Putamen (tissue), 1 donor: Measurements from ENCODE around the gene PPM1A.

Experiments used
- DNase-seq: peaks from one replicate; pipeline ENCODE4 v3.0.0-alpha.2; 2016; ENCODE audit warnings: low spot score

The PPM1A gene

DNA sequence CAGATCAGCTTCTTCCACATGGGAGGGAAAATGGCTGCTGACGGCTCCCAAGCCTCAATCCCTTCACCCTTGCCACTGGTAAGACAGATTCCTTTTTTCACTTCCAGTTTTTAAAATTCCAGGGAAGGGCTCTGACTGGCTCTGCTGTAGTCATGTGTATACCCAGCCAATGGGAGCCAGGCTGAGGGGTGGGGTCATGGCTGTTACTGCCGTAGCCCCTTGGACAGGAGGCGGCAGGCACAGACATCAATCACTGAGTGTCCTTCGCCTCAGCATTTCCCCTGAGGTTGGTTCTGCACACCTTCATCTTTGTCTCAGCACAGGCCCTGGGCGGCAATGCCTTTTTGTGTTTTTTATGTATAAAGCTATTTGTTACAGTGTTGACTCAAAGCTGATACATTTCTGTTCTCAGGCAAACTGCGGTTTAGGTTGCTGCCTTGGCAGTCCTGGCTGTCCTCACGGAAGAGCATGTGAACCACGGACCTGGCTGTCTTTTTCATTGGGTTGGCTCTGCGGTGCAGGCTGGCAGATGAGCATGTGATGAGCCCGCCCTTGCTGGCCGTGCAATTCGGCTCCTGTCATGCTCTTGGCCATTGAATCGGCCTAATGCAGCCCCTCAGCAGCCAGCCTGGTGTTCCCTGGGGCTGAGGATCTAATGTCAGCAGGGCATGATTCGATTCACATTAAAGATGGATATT lies 74.3 kb downstream of the PPM1A start:
- no peak for DNase-seq

DNA sequence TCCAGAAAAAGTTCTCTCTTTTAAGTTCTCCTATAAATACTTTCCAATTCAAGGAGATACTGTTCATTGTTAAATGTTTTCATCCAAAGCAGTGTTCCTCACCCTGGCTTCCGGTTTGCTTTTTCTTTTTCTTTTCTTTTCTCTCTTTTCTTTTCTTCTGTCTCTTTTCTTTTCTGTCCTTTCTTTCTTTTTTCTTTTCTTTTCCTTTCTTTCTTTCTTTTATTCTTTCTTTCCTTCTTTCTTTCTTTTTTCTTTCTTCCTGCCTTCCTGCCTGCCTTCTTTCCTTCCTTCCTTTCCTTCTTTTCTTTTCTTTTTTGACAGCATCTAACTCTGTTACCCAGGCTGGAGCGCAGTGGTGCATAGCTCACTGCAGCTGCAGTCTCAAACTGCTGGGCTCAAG lies 75.8 kb downstream of the PPM1A start:
- DNase-seq = no peak

DNA sequence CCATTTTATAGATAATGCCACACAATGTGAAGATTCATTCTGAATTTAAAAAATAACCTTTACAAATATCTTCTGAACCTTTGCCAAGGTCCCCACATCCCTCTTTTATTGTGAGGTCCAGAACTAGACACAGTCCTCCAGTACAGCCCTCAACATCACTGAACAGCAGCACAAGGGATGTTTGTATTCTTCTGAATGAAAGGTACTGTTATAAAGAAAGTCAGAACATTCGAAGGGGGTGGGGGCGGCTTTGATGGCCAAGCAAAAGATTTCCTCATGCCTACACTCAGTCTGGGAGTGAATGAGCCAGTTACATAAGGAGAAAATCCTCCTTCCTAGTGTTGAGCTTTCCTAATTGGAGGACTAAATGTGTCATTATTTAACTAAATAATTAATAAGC lies 77.3 kb downstream of the PPM1A start:
- DNase-seq = no peak

DNA sequence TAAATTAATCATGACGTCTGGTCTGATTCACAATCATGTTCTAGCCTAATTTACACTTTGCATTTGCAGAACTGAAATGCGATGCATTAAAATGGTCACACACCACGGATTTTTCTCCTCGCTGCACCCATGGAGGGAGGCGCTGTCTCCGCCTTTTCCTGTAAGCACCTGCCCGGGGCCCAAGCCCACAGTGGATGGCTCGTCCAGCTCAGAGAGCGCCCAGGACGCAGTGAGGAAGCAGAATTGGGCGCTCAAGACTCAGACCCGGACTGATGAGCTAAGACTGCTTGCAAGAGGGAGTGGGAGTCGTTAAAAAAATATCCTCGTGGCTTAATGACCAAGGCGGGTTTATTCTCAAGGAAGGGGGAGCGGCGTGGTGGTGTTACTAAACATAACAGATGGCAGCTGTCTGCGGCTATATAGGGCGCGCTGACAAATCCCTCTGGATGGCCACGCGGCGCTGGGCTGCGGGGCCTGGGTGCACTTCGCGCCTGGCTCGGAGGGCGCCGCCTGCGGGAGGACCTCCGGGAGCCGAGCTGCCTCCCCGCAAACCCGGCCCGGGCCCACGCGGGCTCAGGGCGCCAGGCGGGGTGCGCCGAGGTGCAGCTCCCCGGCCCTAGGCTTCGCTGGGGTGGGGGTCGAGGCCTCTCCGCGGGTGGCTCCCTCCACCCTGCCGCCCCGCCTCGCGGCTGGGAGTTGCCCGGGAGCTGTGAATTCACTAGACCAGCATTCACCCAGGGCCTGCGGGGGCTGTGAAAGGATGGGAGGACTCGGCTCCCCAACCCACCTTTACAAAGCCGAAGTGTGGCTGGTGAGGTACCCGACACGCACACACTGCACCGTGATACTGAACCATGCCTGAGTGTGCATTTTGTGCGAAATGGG lies 78.7 kb downstream of the PPM1A start:
- DNase-seq = peak; percentile 52

DNA sequence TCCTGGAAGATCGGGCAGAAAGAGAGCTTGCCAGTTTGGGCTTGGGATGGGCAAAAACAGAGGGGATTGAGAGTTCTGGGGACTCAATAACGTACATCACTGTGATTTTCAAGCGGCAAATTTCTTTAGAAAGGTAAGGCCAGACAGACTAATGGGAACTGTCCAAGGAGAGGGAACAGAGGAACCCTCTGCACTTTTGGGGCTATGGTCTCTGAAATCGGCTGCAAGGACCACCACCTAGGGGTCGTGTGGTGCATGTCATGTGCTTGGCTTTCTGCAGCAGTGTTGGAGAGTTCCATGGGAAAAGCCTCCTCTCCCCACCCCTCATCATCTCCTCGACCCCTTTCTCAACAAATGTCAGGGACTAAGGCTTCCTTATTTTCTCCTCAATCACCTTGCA lies 79.6 kb downstream of the PPM1A start:
- no peak for DNase-seq

DNA sequence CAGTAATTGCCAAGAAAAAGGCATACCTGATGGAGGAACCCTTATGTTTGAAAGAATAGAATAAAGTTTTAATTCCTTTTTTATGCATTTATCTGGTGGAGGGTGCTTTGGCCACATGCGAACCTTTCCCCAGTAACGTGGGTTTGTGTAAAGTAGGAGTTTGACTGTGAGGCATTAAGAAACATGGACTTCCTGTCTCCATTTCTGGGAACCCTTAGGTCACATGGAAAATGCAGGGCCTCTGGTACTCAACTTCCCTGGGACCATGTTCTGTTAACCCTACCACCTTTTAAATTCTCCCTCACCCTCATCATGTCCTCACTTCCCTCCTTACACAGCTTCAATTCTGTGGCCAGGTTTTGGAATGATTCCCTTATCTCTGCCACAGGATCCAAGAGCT lies 80.3 kb downstream of the PPM1A start:
- no peak for DNase-seq

DNA sequence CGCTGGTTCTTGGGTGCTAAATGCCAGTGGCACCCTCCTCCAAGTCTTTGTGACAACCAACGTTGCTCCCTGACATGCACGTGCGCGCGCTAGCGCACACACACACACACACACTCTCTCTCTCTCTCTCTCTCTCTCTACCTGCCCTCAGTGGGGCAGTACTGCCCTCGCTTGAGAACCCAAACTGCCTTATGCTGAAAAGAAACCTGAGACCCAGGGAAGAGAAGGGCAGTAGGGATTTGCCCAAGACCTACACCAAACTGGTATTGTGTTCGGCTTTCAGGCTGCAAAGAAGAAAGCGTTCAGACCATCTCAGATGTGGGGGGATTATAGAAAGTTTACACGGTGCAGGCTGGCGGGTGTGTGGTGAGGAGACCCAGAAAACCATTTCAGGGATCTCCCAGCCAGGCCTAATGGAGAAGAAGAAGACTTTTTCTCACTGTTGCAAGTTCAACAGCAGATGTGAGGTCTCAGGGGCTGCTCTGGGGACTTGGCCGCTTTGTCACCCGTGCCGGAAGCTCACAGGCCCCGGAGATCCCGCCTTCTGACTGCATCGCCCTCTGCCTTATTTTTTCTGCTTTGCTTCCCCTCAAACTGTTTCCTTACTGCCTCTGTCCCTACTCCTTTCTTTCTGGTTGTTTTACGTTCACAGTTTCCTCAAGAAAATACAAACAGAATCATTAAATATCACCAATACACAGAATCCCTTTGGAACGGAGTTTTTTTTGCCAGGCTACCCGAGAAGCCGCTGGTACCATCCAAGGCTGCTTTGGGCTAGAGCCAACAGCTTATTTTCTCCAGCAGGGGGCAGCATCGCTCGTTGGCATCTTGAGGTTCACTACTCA lies 82.4 kb downstream of the PPM1A start:
- DNase-seq = peak; percentile 58

DNA sequence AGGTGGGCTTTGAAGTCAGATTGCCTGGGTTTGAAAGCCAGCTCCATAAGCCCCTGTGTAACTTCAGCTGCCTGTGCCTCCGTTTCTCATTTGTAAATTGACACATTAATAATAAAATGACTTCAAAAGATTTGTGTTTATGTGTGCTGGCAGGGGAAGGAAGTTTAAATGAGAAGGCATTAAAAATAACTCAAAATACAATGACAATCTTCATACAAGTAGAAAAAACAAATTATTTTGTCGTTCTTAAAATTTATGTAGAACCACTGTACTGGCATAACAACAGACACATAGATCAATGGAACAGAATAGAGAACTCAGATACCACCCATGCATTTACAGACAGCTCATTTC lies 83.0 kb downstream of the PPM1A start:
- no peak for DNase-seq

DNA sequence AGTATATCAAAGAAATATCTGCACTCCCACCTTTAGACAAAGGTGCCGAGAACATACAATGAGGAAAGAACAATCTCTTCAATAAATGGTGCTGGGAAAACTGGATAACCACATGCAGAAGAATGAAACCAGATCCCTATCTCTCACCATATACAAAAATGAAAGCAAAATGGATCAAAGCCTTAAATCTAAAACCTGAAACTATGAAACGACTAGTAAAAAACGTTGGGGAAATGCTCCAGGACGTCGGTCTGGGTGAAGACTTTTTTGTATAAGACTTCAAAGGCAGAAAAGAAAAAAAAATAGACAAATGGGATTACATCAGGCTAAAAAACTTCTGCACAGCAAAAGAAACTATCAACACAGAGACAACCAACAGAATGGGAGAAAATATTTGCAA lies 83.8 kb downstream of the PPM1A start:
- DNase-seq = no peak

DNA sequence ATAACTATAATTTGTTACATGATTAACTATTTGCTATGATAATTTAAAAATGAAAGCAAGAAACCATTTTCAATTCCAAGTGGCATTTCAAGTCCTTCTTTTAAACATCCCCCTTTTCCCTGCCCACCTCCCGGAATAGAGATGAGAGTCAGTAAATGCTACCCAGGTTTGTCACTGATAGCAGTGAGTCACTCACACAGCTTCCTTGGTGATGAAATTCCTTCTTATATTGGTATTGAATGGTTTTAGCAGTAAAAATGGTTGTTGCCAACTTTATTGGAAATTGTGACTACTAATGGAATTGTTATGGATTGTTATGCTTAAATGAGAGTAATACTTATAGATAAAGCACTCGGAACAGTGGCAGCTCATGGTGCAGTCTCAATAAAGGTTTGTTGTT lies 90.5 kb downstream of the PPM1A start:
- DNase-seq = no peak

DNA sequence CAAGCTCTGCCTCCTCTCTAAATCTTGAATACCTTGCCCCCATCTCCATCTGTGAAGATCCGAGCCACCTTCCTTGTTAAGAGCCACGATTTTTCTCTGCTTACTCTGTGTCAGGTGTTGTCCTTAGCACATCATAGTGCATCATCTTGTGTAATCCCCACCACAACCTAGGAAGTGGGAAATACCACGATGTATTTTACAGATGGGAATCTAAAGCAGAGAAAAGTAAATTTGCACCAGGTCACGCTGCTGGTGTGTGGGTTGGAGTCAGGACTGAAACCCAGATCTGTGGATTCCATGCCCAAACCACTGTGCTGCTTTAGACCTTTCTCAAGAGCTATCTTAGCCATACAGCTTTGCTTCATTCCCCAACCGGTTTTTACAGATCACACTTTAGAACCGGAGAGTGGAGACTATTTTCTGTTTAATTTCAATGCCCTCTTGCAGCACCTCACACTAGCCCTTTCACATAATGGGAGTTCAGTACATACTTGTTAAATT lies 94.6 kb downstream of the PPM1A start:
- no peak for DNase-seq

DNA sequence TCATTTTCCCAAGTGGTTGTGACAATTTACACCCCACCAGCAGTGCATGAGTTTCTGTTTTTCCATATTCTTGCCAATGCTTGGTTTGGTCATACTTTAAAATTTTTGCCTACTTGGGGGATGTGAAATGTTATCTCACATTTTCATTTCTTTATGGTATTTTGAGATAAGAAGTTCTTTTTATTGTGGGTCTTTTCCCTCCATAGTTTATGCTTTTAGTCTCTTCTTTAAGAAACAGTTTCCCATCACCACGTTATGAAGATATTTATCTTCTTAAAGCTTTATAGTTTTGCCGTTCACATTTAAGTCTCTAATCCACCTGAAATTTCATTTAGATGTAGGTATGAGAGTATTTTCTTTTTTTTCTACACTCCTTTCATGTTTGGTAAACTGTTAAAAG lies 95.7 kb downstream of the PPM1A start:
- DNase-seq = no peak

DNA sequence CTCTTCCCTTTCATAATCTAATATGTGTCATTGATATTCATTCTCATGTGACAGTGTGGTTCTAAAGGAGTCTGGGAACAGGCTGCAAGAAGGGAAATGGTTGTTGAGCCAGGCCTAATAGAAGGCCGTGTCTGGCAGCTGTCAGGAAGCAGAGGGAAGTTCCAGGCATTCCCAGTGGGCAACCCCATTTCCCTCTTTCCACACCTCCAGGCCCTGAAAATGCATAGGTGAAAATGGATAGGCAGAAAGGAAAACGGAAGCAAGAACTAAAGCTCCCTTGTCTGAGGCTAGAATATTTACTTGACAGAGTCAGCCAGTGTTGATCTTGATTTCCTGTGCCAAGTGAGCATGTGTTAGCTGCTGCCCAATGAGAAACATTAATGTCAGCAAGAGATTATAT lies 97.7 kb downstream of the PPM1A start:
- no peak for DNase-seq

DNA sequence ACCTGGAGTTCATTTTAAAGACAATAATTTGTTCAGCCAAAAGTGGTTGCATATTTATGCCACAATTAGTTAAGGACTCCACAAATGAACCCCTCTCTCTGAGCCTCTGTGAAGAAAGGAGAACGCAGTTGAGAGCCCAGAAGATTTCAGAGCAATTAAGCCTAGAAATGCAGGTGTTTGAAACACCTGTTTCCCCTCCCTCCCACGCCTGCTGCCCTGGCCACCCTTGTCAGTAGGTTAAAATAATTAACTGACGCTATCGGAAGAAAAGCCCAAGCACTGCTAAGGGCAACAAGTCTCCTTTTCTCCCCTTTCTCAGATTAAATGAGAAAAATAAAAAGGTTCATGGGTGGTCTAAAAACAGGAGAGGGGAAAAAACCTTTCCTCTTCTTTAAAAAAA lies 99.2 kb downstream of the PPM1A start:
- DNase-seq = no peak
